Osteoblast (primary cell): ENCODE results near the gene KLF6. TPM values are rescaled to one million over a fixed set of nuclear protein-coding genes. Genes with fewer than 3 reads are reported as not detected.

Experiments
- DNase-seq: peaks from one replicate; pipeline ENCODE4 v3.0.0; 2011; ENCODE audit warnings: low spot score, mixed read lengths; ENCODE audit not compliant: insufficient read length; ENCODE audit errors: missing footprints
- H2AFZ ChIP-seq: 2 replicates; pipeline ENCODE4 v1.6.0; 2011; ENCODE audit warnings: mild to moderate bottlenecking, low read length
- H3K27ac ChIP-seq: 2 replicates; pipeline ENCODE4 v1.5.1; 2011; ENCODE audit warnings: mild to moderate bottlenecking, low read depth, low read length, moderate library complexity
- H3K27me3 ChIP-seq: 2 replicates; pipeline ENCODE4 v1.6.0; 2012; ENCODE audit warnings: mild to moderate bottlenecking, control low read depth, inconsistent platforms, low read length, moderate library complexity; ENCODE audit not compliant: insufficient read depth
- H3K36me3 ChIP-seq: 2 replicates; pipeline ENCODE4 v1.5.1; 2011; ENCODE audit warnings: mild to moderate bottlenecking, low read length, control low read depth, moderate library complexity; ENCODE audit not compliant: insufficient read depth
- H3K4me1 ChIP-seq: 2 replicates; pipeline ENCODE4 v1.5.1; 2011; ENCODE audit warnings: mild to moderate bottlenecking, low read length, control low read depth, moderate library complexity; ENCODE audit not compliant: insufficient read depth
- H3K4me2 ChIP-seq: 2 replicates; pipeline ENCODE4 v1.6.0; 2011; ENCODE audit warnings: mild to moderate bottlenecking, low read length; ENCODE audit not compliant: insufficient read depth
- H3K4me3 ChIP-seq: fragments of 200-600 bp; sonication (generic); 3 replicates; pipeline ENCODE4 v1.5.1; 2012; ENCODE audit warnings: mild to moderate bottlenecking, low read length, inconsistent platforms; ENCODE audit not compliant: insufficient read depth
- H3K79me2 ChIP-seq: 2 replicates; pipeline ENCODE4 v1.6.0; 2012; ENCODE audit warnings: mild to moderate bottlenecking, low read length, control low read depth, inconsistent platforms; ENCODE audit not compliant: insufficient read depth
- H3K9me3 ChIP-seq: 2 replicates; pipeline ENCODE4 v1.5.1; 2011; ENCODE audit warnings: low read depth, low read length, control low read depth
- H4K20me1 ChIP-seq: 2 replicates; pipeline ENCODE4 v1.6.0; 2012; ENCODE audit warnings: mild to moderate bottlenecking, low read length, control low read depth; ENCODE audit not compliant: insufficient read depth
- CTCF ChIP-seq: IDR thresholded peaks from 2 replicates; pipeline ENCODE4 v1.5.1; 2011; ENCODE audit warnings: mild to moderate bottlenecking, low read depth, low read length, moderate library complexity; ENCODE audit errors: extremely low read depth
- total RNA-seq: library from RNA; depleted of rRNA; stranded (reverse); fragments of >200 nt; gene quantifications from 2 replicates; pipeline ENCODE4 v1.2.3, GENCODE V29; 2012

Gene KLF6
- total RNA-seq, 1 donor = 52.1 TPM

- Histone ChIP-seq H3K27ac (peak overlapping the region; percentile 71), H3K79me2 (no peaks in the 10 kb centered on the region), H3K4me2 (peak overlapping the region; percentile 53), H3K4me3 (no peak overlapping the region), H3K36me3 (no peaks in the 10 kb centered on the region), H3K27me3 (no peaks in the 10 kb centered on the region), H4K20me1 (no peaks in the 10 kb centered on the region), H2AFZ (peak overlapping the region; percentile 79), H3K4me1 (peaks cover 42% of the 10 kb centered on the region), H3K9me3 (no peaks in the 10 kb centered on the region)
- DNase-seq = peak; percentile 74
- TF ChIP-seq CTCF = no peak
Measured at GRCh38 chr10:3813986-3814837, 29.2 kb upstream of the KLF6 start.

GRCh38 chr10:3813267-3813666 is 28.3 kb upstream of the KLF6 start:
- Histone ChIP-seq H3K27ac (peak overlapping the region; percentile 71), H3K4me2 (peak overlapping the region; percentile 53), H3K79me2 (peaks cover 4% of the 10 kb centered on the region), H3K4me3 (no peak overlapping the region), H2AFZ (peak overlapping the region; percentile 28), H3K9me3 (no peaks in the 10 kb centered on the region), H3K36me3 (no peaks in the 10 kb centered on the region), H3K27me3 (no peaks in the 10 kb centered on the region), H3K4me1 (peaks cover 42% of the 10 kb centered on the region), H4K20me1 (no peaks in the 10 kb centered on the region)
- TF ChIP-seq CTCF = no peak
- DNase-seq = no peak

- Histone ChIP-seq H3K27me3 (no peaks in the 10 kb centered on the region), H3K79me2 (peaks cover 4% of the 10 kb centered on the region), H3K4me3 (no peak overlapping the region), H2AFZ (peak overlapping the region; percentile 63), H3K4me2 (peak overlapping the region; percentile 70), H4K20me1 (no peaks in the 10 kb centered on the region), H3K4me1 (peaks cover 48% of the 10 kb centered on the region), H3K27ac (peak overlapping the region; percentile 93), H3K36me3 (no peaks in the 10 kb centered on the region), H3K9me3 (no peaks in the 10 kb centered on the region)
- DNase-seq = no peak
- TF ChIP-seq CTCF = no peak
Measured at GRCh38 chr10:3812141-3812540, 27.1 kb upstream of the KLF6 start.

- H3K4me3 ChIP-seq = peak overlapping the region; percentile 38
- H3K4me2 ChIP-seq = peak overlapping the region; percentile 70
- H3K9me3 ChIP-seq = no peaks in the 10 kb centered on the region
- peaks cover 4% of the 10 kb centered on the region for H3K79me2 ChIP-seq
- no peaks in the 10 kb centered on the region for H4K20me1 ChIP-seq
- no peak for TF ChIP-seq CTCF
- peaks cover 55% of the 10 kb centered on the region for H3K4me1 ChIP-seq
- H3K36me3 ChIP-seq = no peaks in the 10 kb centered on the region
- no peak for DNase-seq
- no peaks in the 10 kb centered on the region for H3K27me3 ChIP-seq
- peak overlapping the region; percentile 93 for H3K27ac ChIP-seq
- H2AFZ ChIP-seq = peak overlapping the region; percentile 63
Measured at GRCh38 chr10:3811291-3811870, 26.4 kb upstream of the KLF6 start.
